GM12864 (cell line): Measurements from ENCODE around the gene LINC01488.

Experiments
- DNase-seq: peaks from one replicate; pipeline ENCODE4 v3.0.0-alpha.2; 2011; ENCODE audit warnings: low read depth
- H3K4me3 ChIP-seq: 2 replicates; pipeline ENCODE4 v1.5.1; 2011; ENCODE audit warnings: mild to moderate bottlenecking, low read depth, low read length, control low read depth
- CTCF ChIP-seq: IDR thresholded peaks from 2 replicates; pipeline ENCODE4 v1.5.1; 2011; ENCODE audit warnings: low read depth, mild to moderate bottlenecking, moderate library complexity, low read length, control low read depth, inconsistent platforms; ENCODE audit errors: missing control alignments

LINC01488 gene

DNA sequence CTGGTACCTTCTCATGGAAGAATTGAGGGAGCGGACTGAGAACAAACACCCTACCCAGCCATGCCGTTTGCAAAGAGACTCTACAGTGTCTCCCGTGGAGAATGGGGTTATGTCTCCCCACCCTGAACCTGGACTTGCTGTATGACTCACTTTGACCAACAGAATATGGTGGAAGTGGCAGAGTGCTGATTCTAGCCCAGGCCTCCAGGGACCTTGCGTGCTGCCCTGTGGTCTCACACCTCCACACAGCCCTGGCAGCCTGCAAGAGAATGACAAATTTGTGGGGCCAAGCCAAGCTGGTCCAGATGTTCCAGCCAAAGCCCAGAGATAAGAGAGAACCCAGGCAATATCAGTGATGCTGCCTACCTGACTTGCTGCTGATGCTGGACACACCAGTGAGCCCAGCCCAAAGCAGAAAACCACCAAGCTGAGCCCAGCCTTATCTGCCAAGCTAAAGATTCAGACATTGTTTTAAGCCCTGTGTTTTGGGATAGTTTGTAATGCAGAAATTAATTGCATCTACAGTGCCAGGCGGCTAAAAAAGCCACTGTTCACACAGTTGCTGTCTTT is 8.1 kb upstream of the LINC01488 start:
- no peak for DNase-seq

GRCh38 chr11:69474736-69475135 is 6.7 kb upstream of the LINC01488 start:
- no peak for DNase-seq
- no peak overlapping the region for H3K4me3 ChIP-seq
- no peak for TF ChIP-seq CTCF

More for the DNA sequence above, 8.1 kb upstream of the LINC01488 start:
- no peak for TF ChIP-seq CTCF
- no peak overlapping the region for H3K4me3 ChIP-seq

DNA sequence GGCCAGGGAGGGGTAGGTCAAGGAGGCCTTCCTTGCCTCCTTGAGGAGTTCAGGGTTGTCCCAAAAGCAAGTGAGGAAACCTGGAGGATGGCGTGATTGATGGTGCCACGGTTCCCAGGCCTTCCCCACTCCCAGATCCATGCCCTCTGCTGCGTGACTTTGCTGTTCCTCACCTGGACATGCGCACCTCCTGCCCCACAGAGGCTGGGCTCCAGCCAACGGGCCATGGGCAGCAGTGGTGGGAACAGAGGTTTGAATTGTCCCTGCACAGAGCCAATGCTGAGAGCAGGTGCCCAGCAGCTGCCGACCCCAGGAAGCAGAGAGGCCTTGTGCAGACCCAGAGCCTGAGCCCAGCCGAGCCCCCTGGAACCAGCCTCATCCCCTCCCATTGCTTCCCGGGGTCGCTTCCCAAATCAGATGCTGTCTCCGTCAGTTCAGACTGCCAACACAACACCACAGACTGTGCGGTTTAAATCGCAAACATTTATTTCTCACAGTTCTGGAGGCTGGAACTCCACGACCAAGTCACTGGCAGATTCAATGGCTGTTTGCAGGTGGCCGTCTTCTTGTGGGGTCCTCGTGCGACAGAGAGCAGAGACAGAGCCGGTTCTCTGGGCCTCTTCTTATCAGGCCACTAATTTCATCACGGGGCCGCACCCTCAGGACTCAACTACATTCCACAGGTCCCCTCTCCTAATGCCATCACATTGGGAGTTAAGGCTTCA is 6.2 kb upstream of the LINC01488 start:
- H3K4me3 ChIP-seq = no peak overlapping the region
- TF ChIP-seq CTCF = no peak
- DNase-seq = no peak

GRCh38 chr11:69475866-69476471 is 5.5 kb upstream of the LINC01488 start:
- no peak overlapping the region for H3K4me3 ChIP-seq
- no peak for TF ChIP-seq CTCF
- no peak for DNase-seq

- DNase-seq = no peak
- no peak overlapping the region for H3K4me3 ChIP-seq
- TF ChIP-seq CTCF = no peak
Measured at GRCh38 chr11:69476509-69476961, 4.9 kb upstream of the LINC01488 start.

DNA sequence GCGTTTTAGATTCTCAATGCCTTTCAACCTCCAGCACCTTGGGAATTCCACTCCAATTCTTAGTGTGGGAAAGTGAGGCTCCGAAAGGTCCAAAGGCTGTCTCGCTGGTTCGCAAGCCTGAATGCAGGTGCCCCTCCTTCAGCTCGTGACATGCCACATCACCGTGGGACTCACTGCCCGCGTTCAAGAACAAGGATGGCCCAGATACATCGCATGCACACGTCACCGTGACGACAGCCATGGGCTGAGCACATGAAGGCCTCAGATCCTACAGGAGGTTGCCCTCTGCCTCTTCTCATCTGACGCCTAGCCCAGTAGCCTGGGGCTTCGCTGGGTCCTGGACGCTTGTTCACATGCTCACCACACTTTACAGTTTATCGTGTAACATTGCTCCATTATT is 4.4 kb upstream of the LINC01488 start:
- no peak overlapping the region for H3K4me3 ChIP-seq
- no peak for DNase-seq
- TF ChIP-seq CTCF = no peak
